Endothelial cell of umbilical vein (primary cell): ENCODE results near the gene TM9SF3. TPM values are rescaled to one million over a fixed set of nuclear protein-coding genes. Genes with fewer than 3 reads are reported as not detected.

Experiments used
- BruUV-seq: library from RNA; stranded (reverse); fragments of 400-500 nt; replicated peaks from 2 replicates; lab custom pipeline; 2021; lab: Mats Ljungman, UMichigan
- CTCF ChIA-PET: fragments of 300-600, 350-600 bp; sonication (Branson Sonifier 250); formaldehyde crosslinking; loops from one replicate; lab custom pipeline; 2021; ENCODE audit warnings: antibody characterized with exemption, inconsistent platforms; lab: Charles Lee
- POLR2A ChIA-PET: fragments of 300-600, 350-600 bp; sonication (Branson Sonifier 250); formaldehyde crosslinking; loops from one replicate; lab custom pipeline; 2021; ENCODE audit warnings: antibody characterized with exemption, inconsistent platforms; lab: Charles Lee
- DNase-seq: peaks from one replicate; pipeline ENCODE4 v3.0.0-alpha.2; 2011; ENCODE audit warnings: low read depth, low spot score
- FAIRE-seq: peaks from 2 replicates; lab custom pipeline; 2011; peaks lifted over from hg19 to GRCh38; lab: Jason Lieb, UNC
- H2AFZ ChIP-seq: 2 replicates; pipeline ENCODE4 v1.6.0; 2012; ENCODE audit warnings: low read depth, low read length, control low read depth, inconsistent platforms
- H3K27ac ChIP-seq: 2 replicates; pipeline ENCODE4 v1.5.1; 2011; ENCODE audit warnings: low read depth, mild to moderate bottlenecking, control low read depth, low read length, moderate library complexity; ENCODE audit not compliant: insufficient read depth
- H3K27me3 ChIP-seq, 2 experiments: 2 replicates each; pipeline versions ENCODE4 v1.6.0 to v1.6.1; 2011; ENCODE audit warnings: low read length in 2 of 2, mixed read lengths in 1 of 2; ENCODE audit not compliant: control insufficient read depth in 2 of 2, insufficient read depth in 2 of 2
- H3K36me3 ChIP-seq, 2 experiments: 2 replicates in 1 of 2; 3 replicates in 1 of 2; pipeline ENCODE4 v1.5.1; 2011; ENCODE audit warnings: low read length in 2 of 2, mild to moderate bottlenecking in 1 of 2, moderate library complexity in 1 of 2; ENCODE audit not compliant: control insufficient read depth in 2 of 2, insufficient read depth in 2 of 2; ENCODE audit errors: extremely low read depth in 1 of 2
- H3K4me1 ChIP-seq: 3 replicates; pipeline ENCODE4 v1.5.1; 2011; ENCODE audit warnings: mild to moderate bottlenecking, low read length; ENCODE audit not compliant: control insufficient read depth, insufficient read depth; ENCODE audit errors: extremely low read depth
- H3K4me2 ChIP-seq: 2 replicates; pipeline ENCODE4 v1.6.1; 2011; ENCODE audit warnings: low read length, control low read depth, mixed read lengths; ENCODE audit not compliant: insufficient read depth
- H3K4me3 ChIP-seq, 3 experiments: fragments of 200-600 bp in 1 of 3; sonication (generic), shearing (Covaris generic) in 1 of 3; replicated peaks in 1 of 3; 2 replicates each; pipeline ENCODE4 v1.5.1; 2011 to 2016; ENCODE audit warnings: control low read depth in 3 of 3, low read length in 3 of 3, mild to moderate bottlenecking in 2 of 3, inconsistent platforms in 1 of 3, low read depth in 1 of 3, moderate library complexity in 1 of 3; ENCODE audit not compliant: insufficient read depth in 1 of 3
- H3K79me2 ChIP-seq: 2 replicates; pipeline ENCODE4 v1.6.0; 2012; ENCODE audit warnings: low read length, inconsistent platforms; ENCODE audit not compliant: control insufficient read depth, insufficient read depth
- H3K9ac ChIP-seq: replicated peaks from 2 replicates; pipeline ENCODE3; 2011; ENCODE audit warnings: low read length, control low read depth; ENCODE audit not compliant: insufficient read depth; ENCODE audit errors: extremely low read depth
- H3K9me1 ChIP-seq: replicated peaks from 3 replicates; pipeline ENCODE4 v1.6.0; 2011; ENCODE audit warnings: mild to moderate bottlenecking, low read length; ENCODE audit not compliant: control insufficient read depth, insufficient read depth; ENCODE audit errors: extremely low read depth
- H3K9me3 ChIP-seq: replicated peaks from 2 replicates; pipeline ENCODE4 v1.5.1; 2012; ENCODE audit warnings: low read length, inconsistent platforms; ENCODE audit not compliant: control insufficient read depth, insufficient read depth
- H4K20me1 ChIP-seq: replicated peaks from 2 replicates; pipeline ENCODE3; 2011; ENCODE audit warnings: mild to moderate bottlenecking, low read length; ENCODE audit not compliant: control insufficient read depth, insufficient read depth; ENCODE audit errors: extremely low read depth
- CTCF ChIP-seq, 2 donors: IDR thresholded peaks; 1 replicate in 1 of 2; 2 replicates in 1 of 2; pipeline ENCODE4 v1.5.1; 2011; ENCODE audit warnings: low read length in 2 of 2, mild to moderate bottlenecking in 2 of 2, moderate library complexity in 2 of 2, control low read depth in 1 of 2, inconsistent platforms in 1 of 2, low read depth in 1 of 2; ENCODE audit not compliant: insufficient read depth in 1 of 2; ENCODE audit errors: extremely low read depth in 1 of 2
- EZH2 ChIP-seq: IDR thresholded peaks from 2 replicates; pipeline ENCODE4 v1.6.1; 2012; ENCODE audit warnings: borderline replicate concordance, low read depth, mild to moderate bottlenecking, moderate library complexity, low read length, inconsistent platforms; ENCODE audit not compliant: severe bottlenecking
- FOS ChIP-seq: IDR thresholded peaks from 2 replicates; pipeline ENCODE4 v1.6.1; 2011; ENCODE audit warnings: mild to moderate bottlenecking, low read length, moderate library complexity, borderline replicate concordance; ENCODE audit not compliant: insufficient read depth
- GATA2 ChIP-seq: IDR thresholded peaks from 2 replicates; pipeline ENCODE4 v1.7.0; 2011; ENCODE audit warnings: low read depth, mild to moderate bottlenecking, moderate library complexity, mixed read lengths, low read length; ENCODE audit not compliant: insufficient read length, insufficient read depth
- JUN ChIP-seq: IDR thresholded peaks from 2 replicates; pipeline ENCODE4 v1.6.1; 2011; ENCODE audit warnings: borderline replicate concordance, low read depth; ENCODE audit not compliant: insufficient read length, insufficient read depth
- MYC ChIP-seq: IDR thresholded peaks from one replicate; pipeline ENCODE4 v1.6.1; 2011; ENCODE audit warnings: mild to moderate bottlenecking, low read depth, low read length
- POLR2A ChIP-seq: IDR thresholded peaks from 2 replicates; pipeline ENCODE4 v1.6.1; 2012; ENCODE audit warnings: low read depth, mild to moderate bottlenecking, control low read depth, low read length
- POLR2AphosphoS5 ChIP-seq: IDR thresholded peaks from 2 replicates; pipeline ENCODE4 v1.6.1; 2012; ENCODE audit warnings: low read depth, mild to moderate bottlenecking, control low read depth, low read length, moderate library complexity; ENCODE audit not compliant: insufficient read depth
- dilution Hi-C: fragments of 300-500 bp; cut with MboI; formaldehyde crosslinking; loops from one replicate; pipeline ENCODE4 v1.15.0; 2019; ENCODE audit warnings: low sequenced_read_pairs; ENCODE audit not compliant: extremely low pct_ligation_motif_present
- intact Hi-C: fragments of 100-400 bp; cut with micrococcal nuclease; formaldehyde crosslinking; loops from one replicate; pipeline ENCODE4 v1.10.0; 2022
- polyA plus RNA-seq, 4 experiments: library from polyadenylated mRNA; depleted of rRNA in 3 of 4; stranded (reverse) in 3 of 4; unstranded in 1 of 4; fragments of >200 nt; gene quantifications; 2 replicates each; pipeline versions ENCODE4 v1.2.1 to v1.2.3, GENCODE V29; 2011 to 2012; ENCODE audit warnings: missing spikeins in 1 of 4
- total RNA-seq: library from RNA; stranded (reverse); gene quantifications from 2 replicates; pipeline ENCODE4 v1.2.3, GENCODE V29; 2021
- TF ChIP-seq, protein P1 (sequence below): IDR thresholded peaks from 2 replicates; pipeline ENCODE4 v1.6.1; 2011; ENCODE audit not compliant: insufficient read depth, insufficient read length

The TM9SF3 gene
- total and polyA plus RNA-seq, 2 donors (not counting 3 experiments of a cell fraction or from before 2014, with no cell fraction given): 133 to 144 TPM

- no peak for TF ChIP-seq POLR2A
- TF ChIP-seq CTCF (IDR thresholded peaks at IDR 0.05; ENCODE audit: extremely low read depth in 1 of 2, insufficient read depth in 1 of 2, low read depth in 1 of 2, low read length in 2 of 2): no peak
- no peak for TF ChIP-seq MYC
- no peak for TF ChIP-seq JUN
- no peak for TF ChIP-seq FOS
- TF ChIP-seq, protein P1, sequence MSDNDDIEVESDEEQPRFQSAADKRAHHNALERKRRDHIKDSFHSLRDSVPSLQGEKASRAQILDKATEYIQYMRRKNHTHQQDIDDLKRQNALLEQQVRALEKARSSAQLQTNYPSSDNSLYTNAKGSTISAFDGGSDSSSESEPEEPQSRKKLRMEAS: no peak
- TF ChIP-seq POLR2AphosphoS5: no peak
- no peak for TF ChIP-seq EZH2
- no peak for TF ChIP-seq GATA2
- DNase-seq: no peak
- no TSS peak for BruUV-seq
- Histone ChIP-seq H3K4me1 (no peaks in the 10 kb centered on the region), H3K4me3 (no peak overlapping the region), H3K79me2 (no peaks in the 10 kb centered on the region), H3K36me3 (no peaks in the 10 kb centered on the region), H2AFZ (no peak overlapping the region), H3K27ac (no peak overlapping the region), H3K9me3 (no peaks in the 10 kb centered on the region), H3K9me1 (no peaks in the 10 kb centered on the region), H3K9ac (no peak overlapping the region), H3K4me2 (no peak overlapping the region), H3K27me3 (peaks cover 0 to 3% of the 10 kb centered on the region in 2 experiments), H4K20me1 (no peaks in the 10 kb centered on the region)
- dilution Hi-C loops: no loop called here
- intact Hi-C loops: no loop called here
- no peak for FAIRE-seq
- POLR2A ChIA-PET: no interaction called here
- CTCF ChIA-PET: interaction anchor here (3.0 kb wide), 1 partner anchor 20 kb away, joined by 8 read pairs; no protein-coding TSS in a partner anchor
Observed at GRCh38 chr10:96619796-96620773, 33.3 kb upstream of the TM9SF3 start.
